Thyroid gland (tissue), 4 donors: Measurements from ENCODE around the gene HNRNPL. TPM values are rescaled to one million over a fixed set of nuclear protein-coding genes. Genes with fewer than 3 reads are reported as not detected.
"Not testable (repeated sequence)": the region's sequence is repeated elsewhere in the genome, so short reads cannot be mapped to it uniquely, and the experiment has no call there.

Experiments
- DNase-seq, 2 donors: peaks; one replicate each; pipeline ENCODE4 v3.0.0-alpha.2; 2019
- H3K27ac ChIP-seq, 3 donors: fragments of 200-600 bp; sonication (generic); 1 replicate in 2 of 3; 2 replicates in 1 of 3; pipeline ENCODE4 v1.5.1; 2016 to 2019; ENCODE audit warnings: mild to moderate bottlenecking in 1 of 3, moderate library complexity in 1 of 3
- H3K27me3 ChIP-seq: fragments of 200-600 bp; sonication (generic); one replicate; pipeline ENCODE4 v1.5.1; 2019
- H3K36me3 ChIP-seq, 2 donors: fragments of 200-600 bp; sonication (generic); one replicate each; pipeline ENCODE4 v1.5.1; 2016 to 2019
- H3K4me1 ChIP-seq, 2 donors: fragments of 200-600 bp; sonication (generic); one replicate each; pipeline ENCODE4 v1.5.1; 2017 to 2019
- H3K4me3 ChIP-seq, 3 donors: fragments of 200-600 bp; sonication (generic); replicated peaks in 1 of 3; 1 replicate in 2 of 3; 2 replicates in 1 of 3; pipeline ENCODE4 v1.5.1; 2016; ENCODE audit warnings: mild to moderate bottlenecking in 1 of 3
- H3K9me3 ChIP-seq: fragments of 200-600 bp; sonication (generic); one replicate; pipeline ENCODE4 v1.5.1; 2017
- CTCF ChIP-seq, 6 experiments: fragments of 200-600 bp in 3 of 6; fragments of 450-650 bp in 3 of 6; sonication (generic) in 3 of 6; IDR thresholded peaks; one replicate each; pipeline ENCODE4 v1.5.1; 2016 to 2019; ENCODE audit warnings: antibody characterized with exemption in 6 of 6, mild to moderate bottlenecking in 2 of 6, inconsistent platforms in 1 of 6, moderate library complexity in 1 of 6
- POLR2A ChIP-seq, 2 donors: fragments of 450-650 bp; IDR thresholded peaks; one replicate each; pipeline ENCODE4 v1.6.1; 2017; ENCODE audit warnings: antibody characterized with exemption in 2 of 2, mild to moderate bottlenecking in 2 of 2, moderate library complexity in 1 of 2
- WGBS, 2 donors: methylation state at CpG; one replicate each; pipeline ENCODE4 v1.1.5; 2017; 5-methylcytosine and 5-hydroxymethylcytosine counted together
- intact Hi-C: fragments of 100-400 bp; cut with DNase I; formaldehyde crosslinking; loops from one replicate; pipeline ENCODE4 v1.15.1; 2023
- total RNA-seq, 4 donors: library from RNA; depleted of rRNA; stranded (reverse); fragments of >200 nt; gene quantifications; one replicate each; pipeline ENCODE4 v1.2.3, GENCODE V29; 2016

Gene HNRNPL
- total RNA-seq, 4 donors from 2014 or later: 181 to 247 (median 232) TPM

- no peaks in the 10 kb centered on the region for H3K9me3 ChIP-seq
- no peaks in the 10 kb centered on the region for H3K27me3 ChIP-seq
- peaks cover 5 to 29% of the 10 kb centered on the region in 2 donors for H3K4me1 ChIP-seq
- DNase-seq: peak; percentile 29 to 41
- H3K4me3 ChIP-seq: no peak overlapping the region
- 42 to 44% methylated on average over 10 of the region's 10 CpGs for WGBS, 2 donors
- no peak for TF ChIP-seq CTCF (IDR thresholded peaks at IDR 0.05)
- TF ChIP-seq POLR2A (IDR thresholded peaks at IDR 0.05): no peak
- intact Hi-C loops: no loop called here
- H3K36me3 ChIP-seq: no peaks in the 10 kb centered on the region
- peak overlapping the region; percentile 4 to 46 (median 36) for H3K27ac ChIP-seq
These were observed 12.7 kb upstream of the HNRNPL start for GRCh38 chr19:38862321-38863059.

GRCh38 chr19:38861368-38861767, 11.6 kb upstream of the HNRNPL start:
- H3K27ac ChIP-seq: no peak overlapping the region

GRCh38 chr19:38859631-38860204, 9.9 kb upstream of the HNRNPL start:
- WGBS, 2 donors: 52 to 62% methylated on average over 21 of the region's 21 CpGs
- H3K27me3 ChIP-seq, intact Hi-C loops, H3K36me3 ChIP-seq, H3K4me3 ChIP-seq, H3K9me3 ChIP-seq: not testable (repeated sequence)
- peak overlapping the region in 2 of 3 donors; percentile 7 to 13 for H3K27ac ChIP-seq
- peaks cover 5 to 30% of the 10 kb centered on the region in 2 donors for H3K4me1 ChIP-seq
- peak; percentile 71 to 73 for DNase-seq

More at GRCh38 chr19:38861368-38861767, 11.6 kb upstream of the HNRNPL start:
- Histone ChIP-seq H3K4me1 (peaks cover 5 to 29% of the 10 kb centered on the region in 2 donors), H3K27me3 (no peaks in the 10 kb centered on the region), H3K36me3 (no peaks in the 10 kb centered on the region), H3K9me3 (no peaks in the 10 kb centered on the region), H3K4me3 (no peak overlapping the region)
- intact Hi-C loops: no loop called here
- TF ChIP-seq CTCF (IDR thresholded peaks at IDR 0.05) (no peak), POLR2A (IDR thresholded peaks at IDR 0.05) (no peak)
- DNase-seq: no peak
- WGBS, 2 donors: 95 to 97% methylated on average over 3 of the region's 3 CpGs

GRCh38 chr19:38856813-38857212, 7.0 kb upstream of the HNRNPL start:
- H3K27ac ChIP-seq: no peak overlapping the region
- no peaks in the 10 kb centered on the region for H3K36me3 ChIP-seq
- no peak overlapping the region for H3K4me3 ChIP-seq
- peaks cover 5 to 22% of the 10 kb centered on the region in 2 donors for H3K4me1 ChIP-seq
- TF ChIP-seq POLR2A (IDR thresholded peaks at IDR 0.05) (no peak), CTCF (IDR thresholded peaks at IDR 0.05) (no peak)
- H3K27me3 ChIP-seq: no peaks in the 10 kb centered on the region
- H3K9me3 ChIP-seq: no peaks in the 10 kb centered on the region
- intact Hi-C loops: no loop called here
- no peak for DNase-seq
- WGBS, 2 donors: 86 to 88% methylated on average over 3 of the region's 3 CpGs

- H3K27me3 ChIP-seq, H3K9me3 ChIP-seq, H3K36me3 ChIP-seq, H3K27ac ChIP-seq, DNase-seq, intact Hi-C loops, H3K4me3 ChIP-seq: not testable (repeated sequence)
- WGBS, 2 donors: no CpG with 5 or more reads among the region's 37 CpGs
- H3K4me1 ChIP-seq: peaks cover 10 to 19% of the 10 kb centered on the region in 2 donors
These were observed 6.0 kb upstream of the HNRNPL start for GRCh38 chr19:38855751-38856150.

GRCh38 chr19:38854961-38855360, 5.2 kb upstream of the HNRNPL start:
- H3K36me3 ChIP-seq, H3K9me3 ChIP-seq, H3K4me3 ChIP-seq, DNase-seq, intact Hi-C loops, H3K27me3 ChIP-seq: not testable (repeated sequence)
- Histone ChIP-seq H3K4me1 (peaks cover 10 to 14% of the 10 kb centered on the region in 2 donors), H3K27ac (peak overlapping the region in 1 of 3 donors; percentile 32)
- 25 to 42% methylated on average over 3 of the region's 3 CpGs for WGBS, 2 donors
